Loucy (cell line): ENCODE measurements around the gene DTX1.

Source experiments
- H2AFZ ChIP-seq: fragments of 200-600 bp; sonication (generic); 2 replicates; pipeline ENCODE4 v1.6.0; 2016; ENCODE audit warnings: antibody characterized with exemption, mild to moderate bottlenecking, low read length, moderate library complexity
- H3F3A ChIP-seq: fragments of 200-600 bp; 2 replicates; pipeline ENCODE4 v1.6.0; 2016; ENCODE audit warnings: antibody characterized with exemption, low read depth, mild to moderate bottlenecking
- H3K27me3 ChIP-seq: fragments of 200-600 bp; sonication (generic); 2 replicates; pipeline ENCODE4 v1.6.1; 2014; ENCODE audit warnings: low read length, mild to moderate bottlenecking; ENCODE audit not compliant: insufficient read depth, poor library complexity, severe bottlenecking
- H3K36me3 ChIP-seq: fragments of 200-600 bp; sonication (generic); 2 replicates; pipeline ENCODE4 v1.6.1; 2016; ENCODE audit warnings: low read length; ENCODE audit not compliant: insufficient read depth
- H3K4me1 ChIP-seq: fragments of 200-600 bp; sonication (generic); 2 replicates; pipeline ENCODE4 v1.5.1; 2014; ENCODE audit warnings: low read length, mild to moderate bottlenecking; ENCODE audit not compliant: insufficient read depth, poor library complexity, severe bottlenecking
- H3K4me2 ChIP-seq: fragments of 200-600 bp; sonication (generic); 2 replicates; pipeline ENCODE4 v1.6.0; 2014; ENCODE audit warnings: antibody characterized with exemption, low read length, low read depth, mild to moderate bottlenecking; ENCODE audit not compliant: poor library complexity, severe bottlenecking
- H3K4me3 ChIP-seq: fragments of 200-600 bp; sonication (generic); 2 replicates; pipeline ENCODE4 v1.5.1; 2014; ENCODE audit warnings: low read length, mild to moderate bottlenecking, mixed read lengths; ENCODE audit not compliant: poor library complexity, severe bottlenecking
- H3K79me2 ChIP-seq: fragments of 200-600 bp; sonication (generic); 2 replicates; pipeline ENCODE4 v1.6.1; 2014; ENCODE audit warnings: low read length; ENCODE audit not compliant: insufficient read depth
- H3K9ac ChIP-seq: fragments of 200-600 bp; sonication (generic); 2 replicates; pipeline ENCODE4 v1.6.0; 2014; ENCODE audit warnings: mild to moderate bottlenecking, low read depth, low read length, moderate library complexity; ENCODE audit not compliant: poor library complexity, severe bottlenecking
- H3K9me2 ChIP-seq: fragments of 200-600 bp; sonication (generic); replicated peaks from 2 replicates; pipeline ENCODE4 v1.6.1; 2016; ENCODE audit warnings: low read depth, low read length, mixed read lengths
- H3K9me3 ChIP-seq: fragments of 200-600 bp; sonication (generic); 2 replicates; pipeline ENCODE4 v1.6.1; 2014; ENCODE audit warnings: mild to moderate bottlenecking, antibody characterized with exemption, low read length, low read depth; ENCODE audit not compliant: insufficient read depth
- H4K20me1 ChIP-seq: fragments of 200-600 bp; sonication (generic); 2 replicates; pipeline ENCODE4 v1.6.0; 2014; ENCODE audit warnings: antibody characterized with exemption, low read length, mild to moderate bottlenecking; ENCODE audit not compliant: insufficient read depth, poor library complexity, severe bottlenecking
- CTCF ChIP-seq: fragments of 200-600 bp; sonication (generic); conservative IDR thresholded peaks from 2 replicates; pipeline ENCODE4 v1.5.1; 2014; ENCODE audit warnings: mild to moderate bottlenecking, antibody characterized with exemption, low read length
- EZH2phosphoT487 ChIP-seq: fragments of 200-600 bp; IDR thresholded peaks from 2 replicates; pipeline ENCODE4 v1.6.1; 2018; ENCODE audit warnings: antibody characterized with exemption, mild to moderate bottlenecking, moderate library complexity, borderline replicate concordance

DTX1 gene

GRCh38 chr12:113105606-113106271 lies 49.2 kb downstream of the DTX1 start:
- no peak overlapping the region for H3K4me2 ChIP-seq

GRCh38 chr12:113106361-113106760 lies 49.8 kb downstream of the DTX1 start:
- Histone ChIP-seq H3K36me3 (no peaks in the 10 kb centered on the region), H3K4me1 (no peaks in the 10 kb centered on the region), H3K79me2 (no peaks in the 10 kb centered on the region), H3K4me3 (no peak overlapping the region), H3K9ac (no peak overlapping the region), H2AFZ (no peak overlapping the region), H3F3A (no peaks in the 10 kb centered on the region), H4K20me1 (no peaks in the 10 kb centered on the region), H3K9me2 (no peaks in the 10 kb centered on the region), H3K27me3 (no peaks in the 10 kb centered on the region), H3K4me2 (no peak overlapping the region), H3K9me3 (no peaks in the 10 kb centered on the region)
- TF ChIP-seq CTCF (no peak), EZH2phosphoT487 (no peak)

More at GRCh38 chr12:113105606-113106271, 49.2 kb downstream of the DTX1 start:
- TF ChIP-seq CTCF (no peak), EZH2phosphoT487 (no peak)
- H3K79me2 ChIP-seq = no peaks in the 10 kb centered on the region
- no peak overlapping the region for H3K4me3 ChIP-seq
- no peaks in the 10 kb centered on the region for H3K36me3 ChIP-seq
- no peaks in the 10 kb centered on the region for H3K27me3 ChIP-seq
- H2AFZ ChIP-seq = no peak overlapping the region
- H3K4me1 ChIP-seq = no peaks in the 10 kb centered on the region
- no peaks in the 10 kb centered on the region for H3K9me2 ChIP-seq
- H3F3A ChIP-seq = no peaks in the 10 kb centered on the region
- H3K9ac ChIP-seq = no peak overlapping the region
- no peaks in the 10 kb centered on the region for H4K20me1 ChIP-seq
- H3K9me3 ChIP-seq = no peaks in the 10 kb centered on the region

- no peak overlapping the region for H3K4me2 ChIP-seq
- H3K4me1 ChIP-seq = no peaks in the 10 kb centered on the region
- H4K20me1 ChIP-seq = no peaks in the 10 kb centered on the region
- H3K79me2 ChIP-seq = no peaks in the 10 kb centered on the region
- no peaks in the 10 kb centered on the region for H3F3A ChIP-seq
- TF ChIP-seq EZH2phosphoT487 = no peak
- H3K36me3 ChIP-seq = no peaks in the 10 kb centered on the region
- no peaks in the 10 kb centered on the region for H3K9me2 ChIP-seq
- no peak overlapping the region for H3K9ac ChIP-seq
- no peaks in the 10 kb centered on the region for H3K27me3 ChIP-seq
- no peak overlapping the region for H2AFZ ChIP-seq
- no peak overlapping the region for H3K4me3 ChIP-seq
- no peaks in the 10 kb centered on the region for H3K9me3 ChIP-seq
These were observed 51.8 kb downstream of the DTX1 start for GRCh38 chr12:113108308-113108707.

GRCh38 chr12:113109360-113109759 lies 52.8 kb downstream of the DTX1 start:
- TF ChIP-seq CTCF (no peak), EZH2phosphoT487 (no peak)
- no peaks in the 10 kb centered on the region for H3F3A ChIP-seq

More at GRCh38 chr12:113109360-113109759, 52.8 kb downstream of the DTX1 start:
- Histone ChIP-seq H3K9me2 (no peaks in the 10 kb centered on the region), H3K4me2 (no peak overlapping the region), H3K4me1 (no peaks in the 10 kb centered on the region), H3K4me3 (no peak overlapping the region), H3K36me3 (no peaks in the 10 kb centered on the region), H2AFZ (no peak overlapping the region), H3K9ac (no peak overlapping the region), H3K27me3 (no peaks in the 10 kb centered on the region), H4K20me1 (no peaks in the 10 kb centered on the region), H3K79me2 (no peaks in the 10 kb centered on the region), H3K9me3 (no peaks in the 10 kb centered on the region)
